Activated gamma-delta T cell (primary cell): ENCODE data around the gene CDH5.
"Not testable (repeated sequence)": the region's sequence is repeated elsewhere in the genome, so short reads cannot be mapped to it uniquely, and the experiment has no call there.

Source experiments
- DNase-seq: peaks from one replicate; lab custom pipeline; 2025; lab: John Stamatoyannopoulos, UW
- total RNA-seq, 2 donors: gene quantifications; one replicate each; lab custom pipeline; 2026; lab: John Stamatoyannopoulos, UW

CDH5 gene
- 0.04 to 0.05 reads per million in 2 donors for total RNA-seq

GRCh38 chr16:66366433-66367299 lies at the start of gene CDH5:
TSS of gene CDH5 (plus strand) at chr16:66366691. CDS start at chr16:66379338, 12,647 bp downstream.
- DNase-seq = no peak

GRCh38 chr16:66318505-66318904 lies 48.0 kb upstream of the CDH5 start:
- DNase-seq = no peak

- no peak for DNase-seq
Observed at GRCh38 chr16:66320774-66321173, 45.7 kb upstream of the CDH5 start.

- no peak for DNase-seq
Observed at GRCh38 chr16:66322174-66322573, 44.3 kb upstream of the CDH5 start.

- no peak for DNase-seq
Observed at GRCh38 chr16:66324815-66325515, 41.5 kb upstream of the CDH5 start.

GRCh38 chr16:66325717-66326376 lies 40.6 kb upstream of the CDH5 start:
- no peak for DNase-seq

GRCh38 chr16:66326991-66327513 lies 39.4 kb upstream of the CDH5 start:
- DNase-seq = no peak

GRCh38 chr16:66328282-66328681 lies 38.2 kb upstream of the CDH5 start:
- DNase-seq = no peak

- not testable (repeated sequence) for DNase-seq
Observed at GRCh38 chr16:66331464-66331863, 35.0 kb upstream of the CDH5 start.

- DNase-seq = no peak
Observed at GRCh38 chr16:66332634-66333610, 33.6 kb upstream of the CDH5 start.

- no peak for DNase-seq
Observed at GRCh38 chr16:66334853-66335574, 31.5 kb upstream of the CDH5 start.

- no peak for DNase-seq
Observed at GRCh38 chr16:66335704-66336329, 30.7 kb upstream of the CDH5 start.

GRCh38 chr16:66337463-66338188 lies 28.9 kb upstream of the CDH5 start:
- DNase-seq = no peak

GRCh38 chr16:66342294-66342900 lies 24.1 kb upstream of the CDH5 start:
- no peak for DNase-seq

- DNase-seq = no peak
Observed at GRCh38 chr16:66344533-66345145, 21.9 kb upstream of the CDH5 start.

GRCh38 chr16:66346221-66346620 lies 20.3 kb upstream of the CDH5 start:
- no peak for DNase-seq

GRCh38 chr16:66352304-66352703 lies 14.2 kb upstream of the CDH5 start:
- DNase-seq = no peak

GRCh38 chr16:66353055-66353454 lies 13.4 kb upstream of the CDH5 start:
- DNase-seq = no peak
